Skin epidermis (tissue), 12 donors: ENCODE data around the gene ALKAL2.
"Not testable (repeated sequence)": the region's sequence is repeated elsewhere in the genome, so short reads cannot be mapped to it uniquely, and the experiment has no call there.

Experiments used
- H3K27ac ChIP-seq, 21 experiments: fragments of 200-600 bp; sonication (generic) in 11 of 21; one replicate each; pipeline ENCODE4 v1.5.0; 2020; ENCODE audit warnings: mild to moderate bottlenecking in 3 of 21, inconsistent platforms in 2 of 21, moderate library complexity in 2 of 21
- H3K4me3 ChIP-seq, 7 experiments: fragments of 200-600 bp; sonication (generic) in 2 of 7; one replicate each; pipeline ENCODE4 v1.5.0; 2020; ENCODE audit warnings: inconsistent platforms in 2 of 7, mild to moderate bottlenecking in 2 of 7, moderate library complexity in 1 of 7

Gene ALKAL2, protein sequence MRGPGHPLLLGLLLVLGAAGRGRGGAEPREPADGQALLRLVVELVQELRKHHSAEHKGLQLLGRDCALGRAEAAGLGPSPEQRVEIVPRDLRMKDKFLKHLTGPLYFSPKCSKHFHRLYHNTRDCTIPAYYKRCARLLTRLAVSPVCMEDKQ

DNA sequence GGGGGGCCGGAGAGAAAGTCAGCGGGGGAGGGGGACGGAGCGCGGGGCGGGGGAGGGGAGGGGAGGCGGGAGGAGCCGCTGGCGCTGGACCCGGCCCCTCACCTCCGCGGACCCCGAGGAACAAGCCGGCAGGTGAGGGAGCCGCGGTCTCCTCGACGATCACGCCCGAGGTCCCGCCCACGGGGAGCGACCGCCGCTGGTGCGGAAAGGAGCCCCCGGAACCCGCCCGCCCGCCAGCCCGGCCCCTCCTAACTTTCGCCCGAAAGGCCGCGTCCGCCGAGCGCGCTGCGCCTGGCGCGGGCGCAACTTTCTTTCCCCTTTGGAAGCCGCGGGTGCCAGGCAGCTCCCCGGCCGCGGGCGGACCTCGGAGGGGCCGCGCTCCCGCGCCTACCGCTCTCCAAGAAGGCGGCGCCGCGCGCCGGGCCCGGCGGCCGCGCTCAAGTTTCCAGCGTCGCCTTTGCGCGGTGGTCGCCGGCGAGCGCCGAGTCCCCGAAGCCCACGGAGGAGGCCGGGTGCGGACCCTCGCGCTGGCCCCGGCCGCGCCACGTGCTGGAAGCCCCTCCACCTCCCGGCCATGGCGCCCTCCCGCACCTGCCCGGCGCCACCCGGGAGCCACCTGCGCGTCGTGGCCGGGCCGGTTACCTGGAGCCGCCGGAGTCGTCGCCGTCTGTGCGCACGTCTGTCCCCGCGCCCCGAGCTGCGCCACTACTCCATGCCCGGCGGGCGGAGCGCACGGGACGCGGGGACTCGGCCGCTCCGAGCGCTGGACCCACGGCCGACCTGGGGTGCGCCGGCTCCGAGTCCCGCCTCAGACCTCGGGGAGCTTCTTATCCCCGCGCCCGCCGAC is at the start of gene ALKAL2:
TSS of gene ALKAL2 (minus strand) at position 181 of the 847 bp plus-strand sequence. CDS start 256 bp downstream, outside the sequence.
- Histone ChIP-seq H3K27ac (peak within 1 kb of the TSS in 6 of 21 experiments; percentile 26 to 88 (median 53)), H3K4me3 (peak within 1 kb of the TSS; percentile 21 to 51 (median 36))

DNA sequence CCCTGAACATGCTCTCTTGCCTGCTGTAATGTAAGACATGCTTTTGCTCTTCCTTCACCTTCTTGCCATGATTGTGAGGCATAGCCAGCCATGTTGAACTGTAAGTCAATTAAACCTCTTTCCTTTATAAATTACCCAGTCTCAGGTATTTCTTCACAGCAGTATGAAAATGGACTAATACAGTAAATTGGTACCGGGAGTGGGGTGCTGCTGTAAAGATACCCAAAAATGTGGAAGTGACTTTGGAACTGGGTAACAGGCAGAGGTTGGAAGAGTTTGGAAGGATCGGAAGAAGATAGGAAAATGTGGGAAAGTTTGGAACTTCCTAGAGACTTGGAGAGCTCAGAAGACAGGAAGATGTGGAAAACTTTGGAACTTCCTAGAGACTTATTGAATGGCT is 49.1 kb upstream of the ALKAL2 start:
- not testable (repeated sequence) for H3K27ac ChIP-seq, H3K4me3 ChIP-seq

DNA sequence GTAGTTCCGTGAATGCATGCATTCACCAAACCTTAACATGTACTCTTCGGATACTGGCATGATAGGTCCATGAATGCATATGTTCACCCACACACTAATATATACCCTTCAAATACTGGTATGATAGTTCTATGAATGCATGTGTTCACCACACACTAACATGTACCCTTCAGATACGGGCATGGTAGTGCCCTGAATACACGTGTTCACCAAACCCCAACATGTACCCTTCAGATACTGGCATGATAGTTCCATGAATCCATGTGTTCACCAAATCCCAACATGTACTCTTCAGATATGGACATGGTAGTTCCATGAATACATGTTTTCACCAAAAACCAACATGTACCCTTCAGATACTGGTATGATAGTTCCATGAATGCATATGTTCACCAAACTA is 48.5 kb upstream of the ALKAL2 start:
- Histone ChIP-seq H3K4me3 (no peak overlapping the region), H3K27ac (no peak overlapping the region)

DNA sequence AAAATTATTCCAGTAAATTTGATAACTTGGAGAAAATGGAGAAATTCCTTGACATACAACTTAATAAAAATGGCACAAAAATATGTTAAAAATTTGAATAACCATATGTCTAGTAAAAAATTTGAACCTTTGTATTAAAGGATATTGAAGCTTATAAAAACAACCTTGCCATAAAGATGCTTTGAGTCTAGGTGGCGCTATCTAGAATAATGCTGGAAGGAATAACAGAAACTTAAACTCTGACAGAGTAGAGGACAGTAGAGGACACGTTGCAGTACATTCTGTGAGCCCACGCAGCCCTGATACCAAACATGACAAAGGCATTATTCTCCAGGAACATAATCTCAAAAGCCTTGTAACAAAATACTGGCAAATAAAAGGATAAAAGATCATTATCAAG is 44.7 kb upstream of the ALKAL2 start:
- H3K27ac ChIP-seq: no peak overlapping the region

DNA sequence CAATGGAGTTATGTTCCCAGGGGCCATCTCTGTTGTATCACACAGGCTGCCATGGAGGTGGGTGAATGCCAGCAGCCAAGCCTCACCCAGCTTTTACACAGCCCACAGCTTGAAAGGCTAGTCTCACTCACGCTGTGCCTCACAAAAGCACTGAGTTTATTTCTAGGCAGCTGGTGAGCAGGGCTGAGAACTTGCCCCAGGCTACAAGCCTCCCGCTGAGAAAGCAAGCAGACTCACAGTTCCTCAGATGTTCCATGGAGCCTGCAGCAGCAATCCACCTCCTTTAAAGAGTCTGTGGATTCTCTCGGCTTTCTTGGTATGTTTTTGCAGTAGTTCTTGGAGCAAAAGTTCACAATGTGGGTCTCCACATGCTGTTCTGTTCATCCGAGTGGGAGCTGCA is 40.9 kb upstream of the ALKAL2 start:
- H3K4me3 ChIP-seq: no peak overlapping the region
- H3K27ac ChIP-seq: no peak overlapping the region

More for the DNA sequence above, 44.7 kb upstream of the ALKAL2 start:
- no peak overlapping the region for H3K4me3 ChIP-seq

DNA sequence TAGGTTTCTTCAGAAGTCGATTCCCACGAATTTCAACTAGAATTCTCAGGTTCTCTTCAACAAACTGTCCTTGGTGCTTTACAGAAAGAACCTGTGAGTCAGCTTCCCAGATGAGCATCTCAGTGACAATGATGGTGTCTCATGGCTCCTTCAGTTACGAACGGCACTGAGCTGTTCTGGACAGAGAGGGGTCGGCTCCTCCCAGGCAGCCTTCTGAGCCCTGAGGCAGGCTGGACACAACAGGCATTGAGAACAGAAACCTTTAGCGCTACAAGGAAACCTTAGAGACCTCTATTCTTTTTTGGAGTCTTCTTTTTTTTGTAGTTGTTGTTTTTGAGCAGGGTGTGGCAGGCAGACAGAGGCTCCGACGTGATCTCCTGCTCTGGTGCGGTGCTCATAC is 35.1 kb upstream of the ALKAL2 start:
- Histone ChIP-seq H3K4me3 (no peak overlapping the region), H3K27ac (no peak overlapping the region)

DNA sequence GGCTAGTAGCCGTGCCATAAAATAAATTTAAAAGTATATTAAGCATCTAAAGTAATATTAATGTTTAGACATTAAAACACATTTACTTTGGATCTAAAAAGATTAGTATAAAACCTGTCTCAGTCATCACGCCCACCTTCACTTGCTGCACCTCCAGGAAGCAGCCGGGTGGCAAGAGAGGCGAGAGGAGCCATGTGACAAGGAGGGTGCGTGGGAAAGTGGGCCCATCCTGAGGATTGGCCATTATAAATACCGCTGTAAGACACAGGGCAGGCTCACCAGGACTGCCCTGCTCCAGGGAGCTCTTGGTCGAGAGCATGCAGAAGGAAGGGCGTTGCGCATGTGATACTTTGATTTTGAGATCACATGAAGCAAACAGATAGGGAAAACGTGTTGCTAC is 34.4 kb upstream of the ALKAL2 start:
- H3K27ac ChIP-seq: no peak overlapping the region
- no peak overlapping the region for H3K4me3 ChIP-seq

DNA sequence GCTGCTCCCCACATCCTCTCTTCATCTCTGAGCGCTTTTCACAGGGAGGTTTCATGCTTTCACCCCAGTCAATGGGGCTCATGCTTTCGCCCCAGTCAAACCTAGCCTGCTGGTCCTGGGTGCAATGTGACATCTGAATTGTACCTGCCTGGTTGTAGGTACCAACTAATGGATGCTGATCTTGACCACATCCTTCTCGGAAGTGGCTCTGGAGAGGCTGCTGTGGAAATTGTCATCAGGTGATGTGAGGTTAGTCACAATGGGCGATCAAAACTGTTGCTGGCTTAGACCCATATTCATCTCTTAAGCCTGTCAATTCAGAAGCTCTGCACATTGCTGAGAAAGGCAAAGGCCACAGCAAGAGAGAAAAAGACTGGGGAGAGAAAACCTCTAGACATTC is 32.7 kb upstream of the ALKAL2 start:
- no peak overlapping the region for H3K4me3 ChIP-seq
- H3K27ac ChIP-seq: no peak overlapping the region

DNA sequence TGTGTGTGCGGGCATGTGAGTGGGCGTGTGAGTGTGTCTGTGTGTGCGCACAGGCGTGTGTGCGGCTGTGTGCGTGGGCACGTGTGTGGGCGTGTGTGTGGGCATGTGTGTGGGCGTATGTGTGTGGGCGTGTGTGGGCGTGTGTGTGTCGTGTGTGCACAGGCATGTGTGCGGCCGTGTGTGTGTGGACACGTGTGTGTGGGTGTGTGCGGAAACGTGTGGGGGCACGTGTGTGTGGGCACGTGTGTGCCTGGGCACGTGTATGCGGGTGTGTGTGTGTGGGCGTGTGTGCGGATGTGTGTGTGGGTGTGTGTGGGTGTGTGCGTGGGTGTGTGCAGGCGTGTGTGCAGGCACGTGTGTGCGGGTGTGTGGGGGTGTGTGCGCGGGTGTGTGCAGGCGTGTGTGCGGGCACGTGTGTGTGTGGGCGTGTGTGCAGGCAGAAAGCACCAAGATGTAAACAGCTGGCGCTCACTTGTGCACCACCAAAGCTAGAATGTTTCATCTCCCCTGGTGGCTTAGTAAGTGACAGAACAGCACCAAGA is 31.2 kb upstream of the ALKAL2 start:
- Histone ChIP-seq H3K4me3 (no peak overlapping the region), H3K27ac (no peak overlapping the region)

DNA sequence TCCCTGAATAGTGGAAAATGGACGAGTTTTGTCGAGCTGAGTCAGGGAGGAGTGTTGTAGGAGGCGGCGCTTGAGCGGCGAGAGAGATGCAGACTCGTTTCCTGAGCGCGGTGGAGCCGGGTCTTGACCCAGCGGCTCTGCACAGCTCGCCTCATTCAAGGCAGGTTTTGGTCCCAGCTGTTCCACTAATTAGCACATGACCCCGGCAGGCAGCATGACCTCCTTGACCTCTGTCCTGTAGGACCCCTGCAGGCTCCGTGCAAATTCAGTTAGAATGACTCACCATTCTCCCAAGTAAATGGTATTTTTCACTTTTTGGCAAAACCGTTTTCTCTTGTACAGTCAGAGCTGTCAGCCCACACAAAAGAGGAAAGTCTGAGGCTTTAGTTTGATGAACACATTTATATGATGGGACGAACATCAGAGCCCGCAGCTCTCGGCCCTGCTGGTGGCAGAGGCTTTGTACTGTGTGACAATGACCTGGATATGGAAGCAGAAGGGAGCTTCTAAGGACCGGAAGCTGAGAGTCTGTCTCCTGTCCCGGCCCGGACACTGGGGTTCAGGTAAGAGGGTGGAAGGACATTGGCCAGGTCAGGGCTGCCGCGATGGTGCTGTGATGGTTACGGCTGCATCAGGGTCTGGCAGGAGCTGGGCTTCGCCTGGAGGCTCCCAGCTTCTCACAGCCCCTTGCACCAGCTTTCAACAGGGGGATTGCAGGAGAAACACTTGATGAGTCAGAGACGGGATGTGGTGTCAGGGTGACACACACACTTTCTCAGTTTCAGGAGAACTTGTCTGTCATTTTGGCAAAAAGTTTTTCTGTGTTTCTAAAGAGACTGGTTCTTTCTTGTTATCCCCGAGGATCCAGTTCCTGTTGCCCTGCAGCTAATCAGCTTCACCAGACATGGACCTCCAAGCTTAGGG is 29.9 kb upstream of the ALKAL2 start:
- Histone ChIP-seq H3K4me3 (no peak overlapping the region), H3K27ac (peak overlapping the region in 5 of 21 experiments; percentile 11 to 66 (median 46))

DNA sequence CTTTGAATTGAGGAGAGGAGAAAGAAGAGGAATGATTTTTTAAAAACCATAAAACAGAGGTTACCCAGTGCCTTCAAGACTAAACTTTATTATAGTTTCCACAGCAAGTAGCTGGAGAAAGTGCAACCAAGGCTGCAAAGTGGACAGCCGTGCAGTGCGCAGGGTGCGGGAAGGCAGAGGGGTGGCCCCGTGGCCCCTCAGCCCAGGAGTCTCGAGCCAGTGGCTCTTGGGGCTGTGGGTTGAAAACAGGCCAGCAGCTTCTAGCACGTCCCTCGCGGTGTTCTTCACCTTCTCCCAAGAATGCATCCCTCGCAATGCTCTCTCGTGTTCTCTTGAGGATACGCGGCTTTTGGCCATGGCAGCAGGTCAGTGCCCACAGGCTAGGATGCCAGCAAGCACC is 28.5 kb upstream of the ALKAL2 start:
- no peak overlapping the region for H3K27ac ChIP-seq
- H3K4me3 ChIP-seq: no peak overlapping the region

DNA sequence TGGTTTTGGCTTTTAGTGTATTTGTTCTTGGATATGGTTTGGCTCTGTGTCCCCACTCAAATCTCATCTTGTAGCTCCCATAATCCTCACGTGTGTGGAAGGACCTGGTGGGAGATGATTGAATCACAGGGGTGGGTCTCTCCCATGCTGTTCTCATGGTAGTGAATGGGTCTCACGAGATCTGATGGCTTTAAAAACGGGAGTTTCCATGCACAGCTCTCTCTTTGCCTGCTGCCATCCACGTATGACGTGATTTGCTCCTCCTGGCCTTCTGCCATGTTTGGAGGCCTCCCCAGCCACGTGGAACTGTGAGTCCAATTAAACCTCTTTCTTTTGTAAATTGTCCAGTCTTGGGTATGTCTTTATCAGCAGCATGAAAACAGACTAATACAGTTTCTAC is 28.0 kb upstream of the ALKAL2 start:
- H3K4me3 ChIP-seq, H3K27ac ChIP-seq: not testable (repeated sequence)

DNA sequence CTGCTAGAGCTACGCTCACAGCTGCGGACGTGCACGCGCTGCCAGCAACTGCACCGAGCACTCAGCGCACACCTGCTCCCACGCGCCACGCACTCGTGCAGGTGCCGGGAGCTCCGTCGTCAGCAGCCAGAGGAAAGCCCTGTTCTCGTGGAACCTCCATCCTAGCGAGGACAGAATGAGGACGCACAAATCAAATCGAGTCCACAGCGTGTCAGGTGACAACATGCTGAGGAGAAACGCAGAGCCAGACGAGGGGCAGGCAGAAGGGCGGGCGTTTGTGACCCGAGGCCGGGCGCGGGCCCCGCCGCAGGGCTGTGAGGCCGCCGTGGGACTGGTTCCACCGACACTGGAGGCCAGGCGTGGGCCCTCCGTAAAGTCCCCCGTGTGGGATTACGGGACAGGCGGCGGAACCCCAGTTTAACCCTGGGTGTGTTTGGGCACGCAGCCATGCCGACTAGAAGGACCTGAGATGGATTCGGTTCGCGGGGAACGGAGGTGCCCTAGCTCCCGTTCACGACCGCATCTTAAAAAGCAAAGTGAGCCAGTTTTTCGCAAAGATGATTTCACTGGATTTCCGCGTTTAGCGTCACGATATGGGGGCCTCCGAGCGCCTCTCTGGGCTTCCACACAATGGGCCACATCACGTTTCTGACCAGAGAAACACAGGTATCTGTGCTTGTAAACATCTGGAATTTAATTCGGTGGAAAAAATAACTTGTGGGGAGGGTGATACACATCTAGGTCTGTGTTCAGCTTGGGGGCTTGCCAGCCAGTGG is 26.9 kb upstream of the ALKAL2 start:
- no peak overlapping the region for H3K27ac ChIP-seq
- H3K4me3 ChIP-seq: no peak overlapping the region

DNA sequence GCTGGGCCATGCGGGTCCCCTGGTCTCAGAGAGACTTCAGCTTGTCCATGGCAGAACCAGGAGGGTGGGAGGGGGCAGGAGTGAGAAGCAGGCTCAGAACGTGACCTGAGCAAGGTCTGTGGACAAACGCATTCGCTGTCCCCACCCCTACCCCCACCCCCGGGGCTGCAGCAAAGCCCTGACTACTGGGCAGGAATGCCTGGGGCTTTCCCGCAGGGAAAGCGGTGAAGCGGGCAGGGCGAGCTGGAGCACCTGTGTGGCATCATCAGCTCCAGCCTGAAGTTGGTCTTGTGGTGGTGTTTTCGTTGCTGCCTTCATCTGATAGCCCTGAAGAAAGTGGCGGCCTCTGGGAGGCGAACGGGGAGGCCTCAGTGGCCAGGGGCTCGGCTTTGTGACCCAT is 26.1 kb upstream of the ALKAL2 start:
- H3K4me3 ChIP-seq: no peak overlapping the region
- no peak overlapping the region for H3K27ac ChIP-seq

DNA sequence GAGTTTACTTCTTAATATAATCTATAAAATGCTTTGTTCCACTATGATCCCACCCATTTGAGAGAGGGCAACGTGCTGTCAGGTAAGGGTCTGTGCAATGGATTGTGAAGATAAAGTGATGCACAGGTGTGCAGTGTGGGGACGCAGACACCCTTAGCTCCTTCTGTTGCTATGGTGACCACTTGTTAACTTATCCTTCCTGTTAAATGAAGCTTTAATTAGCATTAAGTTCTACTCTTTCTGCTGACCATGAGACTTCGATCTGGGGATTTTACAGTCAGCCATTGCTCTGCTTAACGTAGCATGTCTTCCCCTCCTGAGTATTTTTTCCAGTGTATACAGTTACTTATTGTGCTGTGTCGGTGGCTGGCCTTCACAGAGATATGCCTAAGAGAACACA is 23.1 kb upstream of the ALKAL2 start:
- no peak overlapping the region for H3K4me3 ChIP-seq
- H3K27ac ChIP-seq: no peak overlapping the region

DNA sequence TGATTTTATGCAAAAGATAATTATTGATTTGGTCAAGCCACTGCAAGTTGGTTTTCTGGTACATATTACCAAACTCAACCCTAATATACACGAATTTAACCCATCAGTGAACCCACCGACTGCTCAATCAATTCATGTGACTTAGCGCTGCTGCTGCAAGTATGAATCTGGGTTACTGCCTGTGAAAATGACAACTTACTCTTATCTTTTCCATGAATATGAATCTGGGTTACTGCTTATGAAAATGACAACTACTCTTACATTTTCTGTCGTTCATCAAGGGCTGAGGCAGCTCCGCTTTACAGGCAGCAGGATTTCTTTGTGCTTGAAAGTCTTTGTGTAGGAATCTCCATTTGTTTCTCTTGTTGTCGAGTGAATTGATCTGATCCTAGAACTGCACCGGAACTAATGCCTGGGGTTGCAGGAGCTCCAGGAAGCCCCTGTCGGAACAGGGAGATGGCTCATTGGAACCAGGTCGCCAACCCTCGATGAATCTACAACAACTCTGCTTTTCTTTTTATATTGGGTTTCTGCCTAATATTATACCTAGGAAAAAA is 22.1 kb upstream of the ALKAL2 start:
- Histone ChIP-seq H3K4me3 (no peak overlapping the region), H3K27ac (no peak overlapping the region)

DNA sequence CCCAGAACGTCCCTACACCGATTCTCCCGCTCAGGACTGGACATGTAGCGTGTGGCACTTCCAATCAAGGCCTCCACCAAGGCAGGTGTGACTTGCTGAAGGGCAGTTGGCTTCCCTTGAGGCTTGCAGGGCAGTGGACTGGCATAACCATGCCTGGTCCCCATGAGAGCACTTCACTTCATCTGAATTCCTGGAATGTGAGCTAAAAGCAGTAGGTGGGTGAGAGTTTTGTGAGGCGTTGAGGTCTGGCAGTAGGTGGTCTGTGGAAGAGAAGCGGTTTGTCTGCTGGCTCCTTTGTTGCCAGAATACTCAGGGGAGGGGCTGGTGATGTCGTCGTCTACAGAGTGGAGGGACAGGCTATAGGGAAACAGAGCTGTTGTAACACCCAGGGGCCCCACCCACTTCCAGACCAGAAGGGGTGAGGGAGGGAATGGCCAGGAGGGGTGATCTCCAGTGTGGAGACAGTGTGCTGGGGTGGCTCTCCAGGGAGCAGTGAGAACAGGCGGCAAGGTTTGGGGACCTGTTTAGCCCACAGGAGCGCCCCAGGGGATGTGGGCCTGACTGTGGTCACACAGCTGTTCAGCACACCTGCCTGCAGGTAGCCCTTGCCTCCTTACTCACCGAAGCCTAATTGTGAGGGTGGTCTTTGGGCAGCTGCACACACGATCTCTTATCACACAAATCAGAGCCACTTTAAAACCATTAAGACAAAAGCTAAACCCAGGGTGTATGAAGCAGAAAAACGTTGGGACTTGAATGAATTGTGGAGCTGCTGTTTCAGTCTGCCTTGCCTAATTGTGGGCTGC is 21.5 kb upstream of the ALKAL2 start:
- Histone ChIP-seq H3K4me3 (no peak overlapping the region), H3K27ac (no peak overlapping the region)

DNA sequence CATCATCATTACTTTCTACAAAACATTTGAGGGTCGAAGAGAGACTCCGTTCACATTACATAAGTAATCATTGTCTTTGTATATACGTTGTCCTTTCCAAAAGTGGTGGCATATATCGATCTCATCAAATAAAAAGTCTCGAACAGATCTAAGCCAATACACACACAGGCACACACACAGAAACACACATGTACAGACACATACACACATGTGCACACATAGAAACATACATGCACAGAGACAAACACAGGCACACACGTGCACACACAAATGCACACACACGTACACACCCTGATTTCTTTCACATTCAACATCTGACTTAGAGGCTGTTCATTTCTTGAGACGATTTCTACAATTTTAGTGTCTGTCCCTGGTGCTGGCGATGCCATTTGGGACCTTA is 17.5 kb upstream of the ALKAL2 start:
- Histone ChIP-seq H3K4me3 (no peak overlapping the region), H3K27ac (no peak overlapping the region)
